A549 (cell line): ENCODE measurements around the gene AIG1. TPM values are rescaled to one million over a fixed set of nuclear protein-coding genes. Genes with fewer than 3 reads are reported as not detected.
A peak's percentile ranks its signal among the peaks of the same experiment; 100 is the strongest.

Experiments
- ATAC-seq, 2 experiments: fragments of 200-7000 bp in 1 of 2; fragments of >200 bp in 1 of 2; cut with Nextera tagmentation in 1 of 2; cut with Tn5 transposase in 1 of 2; 3 replicates each; pipeline versions ENCODE4 v1.8.0 to v1.9.1; 2018 to 2020; ENCODE audit warnings: mild to moderate bottlenecking in 1 of 2, moderate library complexity in 1 of 2
- CTCF ChIA-PET: fragments of 300-600 bp; sonication (Branson Sonifier 250); formaldehyde crosslinking; extraction: SDS; loops from one replicate; lab custom pipeline; 2021; ENCODE audit warnings: antibody characterized with exemption, inconsistent platforms; lab: Yijun Ruan, JAX
- POLR2A ChIA-PET: fragments of 350-600 bp; formaldehyde crosslinking; extraction: SDS; loops from one replicate; lab custom pipeline; 2021; ENCODE audit warnings: antibody characterized with exemption, inconsistent platforms; lab: Yijun Ruan, JAX
- DNase-seq, 2 experiments: peaks; one replicate each; pipeline versions ENCODE4 v3.0.0 to v3.0.0-alpha.2; 2011 to 2016; ENCODE audit warnings: low read depth in 1 of 2, low spot score in 1 of 2
- FAIRE-seq: peaks from 2 replicates; lab custom pipeline; 2011; peaks lifted over from hg19 to GRCh38; lab: Jason Lieb, UNC
- H3K27ac ChIP-seq, 2 experiments: fragments of >200 bp; sonication (Bioruptor Twin); formaldehyde crosslinking; 3 replicates each; pipeline ENCODE4 v1.5.1; 2016 to 2017
- H3K4me1 ChIP-seq: fragments of >200 bp; sonication (Bioruptor Twin); formaldehyde crosslinking; 3 replicates; pipeline ENCODE4 v1.6.1; 2016
- H3K4me2 ChIP-seq: fragments of >200 bp; sonication (Bioruptor Twin); formaldehyde crosslinking; 3 replicates; pipeline ENCODE4 v1.6.1; 2016
- H3K4me3 ChIP-seq: fragments of >200 bp; sonication (Bioruptor Twin); formaldehyde crosslinking; 3 replicates; pipeline ENCODE4 v1.5.1; 2016
- H3K9me3 ChIP-seq: fragments of >200 bp; sonication (Bioruptor Twin); formaldehyde crosslinking; 3 replicates; pipeline ENCODE4 v1.6.1; 2016
- CBX8 ChIP-seq: fragments of 200-600 bp; sonication (generic); IDR thresholded peaks from 2 replicates; pipeline ENCODE4 v1.6.1; 2016
- E2F6 ChIP-seq: IDR thresholded peaks from 2 replicates; pipeline ENCODE4 v1.6.1; 2012; ENCODE audit warnings: low read depth, borderline replicate concordance
- EHF ChIP-seq: fragments of 250-450 bp; sonication (Bioruptor Pico); IDR thresholded peaks from 2 replicates; pipeline ENCODE4 v1.5.0; 2020; ENCODE audit warnings: mild to moderate bottlenecking
- EP300 ChIP-seq, 2 experiments: fragments of >200 bp; sonication (Bioruptor Twin); formaldehyde crosslinking; IDR thresholded peaks; 2 replicates in 1 of 2; 3 replicates in 1 of 2; pipeline ENCODE4 v1.6.1; 2016 to 2017
- ESRRA ChIP-seq: fragments of 150-350 bp; IDR thresholded peaks from 2 replicates; pipeline ENCODE4 v1.6.1; 2014; ENCODE audit warnings: mild to moderate bottlenecking, low read length, borderline replicate concordance
- FOSL2 ChIP-seq, 2 experiments: fragments of 450-650 bp in 1 of 2; fragments of >200 bp in 1 of 2; sonication (Bioruptor Twin) in 1 of 2; formaldehyde crosslinking; IDR thresholded peaks; 2 replicates each; pipeline versions ENCODE4 v1.5.0 to v1.6.1; 2016 to 2020; ENCODE audit warnings: mild to moderate bottlenecking in 1 of 2, moderate library complexity in 1 of 2
- JUN ChIP-seq, 2 experiments: fragments of >200 bp; sonication (Bioruptor Twin); formaldehyde crosslinking; IDR thresholded peaks; 2 replicates in 1 of 2; 3 replicates in 1 of 2; pipeline ENCODE4 v1.6.1; 2016 to 2017
- MAFK ChIP-seq: fragments of 450-650 bp; IDR thresholded peaks from 2 replicates; pipeline ENCODE4 v1.6.1; 2014; ENCODE audit not compliant: partially characterized antibody
- NFE2L2 ChIP-seq: fragments of 150-350 bp; conservative IDR thresholded peaks from 2 replicates; pipeline ENCODE4 v1.6.1; 2014; ENCODE audit warnings: low read length
- POLR2A ChIP-seq: IDR thresholded peaks from 2 replicates; pipeline ENCODE4 v1.6.1; 2012; ENCODE audit warnings: mild to moderate bottlenecking, low read length
- POLR2AphosphoS2 ChIP-seq: conservative IDR thresholded peaks from 2 replicates; pipeline ENCODE4 v1.6.1; 2012; ENCODE audit warnings: low read length, improper control_type of control experiment, inconsistent platforms
- RARB ChIP-seq: fragments of 250-450 bp; sonication (Bioruptor Pico); IDR thresholded peaks from 2 replicates; pipeline ENCODE4 v1.8.0; 2021; ENCODE audit warnings: mild to moderate bottlenecking, moderate library complexity
- SREBF2 ChIP-seq: fragments of 450-650 bp; IDR thresholded peaks from 2 replicates; pipeline ENCODE4 v1.6.1; 2014; ENCODE audit warnings: mild to moderate bottlenecking, moderate library complexity
- WGBS: methylation state at CpG from one replicate; pipeline ENCODE4 v1.1.6; 2017; ENCODE audit errors: missing lambda C conversion rate; 5-methylcytosine and 5-hydroxymethylcytosine counted together
- polyA plus RNA-seq, 4 experiments: library from polyadenylated mRNA; depleted of rRNA in 3 of 4; stranded (reverse); fragments of >200 nt; fragmentation: RNase III in 1 of 4; extraction: RNeasy Plus Mini Kit Qiagen cat#74134 plus additional on column Dnase treatment in 1 of 4; gene quantifications; 2 replicates in 3 of 4; 3 replicates in 1 of 4; pipeline ENCODE4 v1.2.3, GENCODE V29; 2011 to 2017
- TF ChIP-seq, protein P1 (sequence below): fragments of >200 bp; sonication (Bioruptor Twin); formaldehyde crosslinking; IDR thresholded peaks from 3 replicates; pipeline ENCODE4 v1.5.1; 2016
- TF ChIP-seq, protein P2 (sequence below): IDR thresholded peaks from 2 replicates; pipeline ENCODE4 v1.6.1; 2012

The AIG1 gene
- polyA plus RNA-seq, 2 of the 4 experiments (the other 2 are of a cell fraction): 29.5 to 38.3 TPM

DNA sequence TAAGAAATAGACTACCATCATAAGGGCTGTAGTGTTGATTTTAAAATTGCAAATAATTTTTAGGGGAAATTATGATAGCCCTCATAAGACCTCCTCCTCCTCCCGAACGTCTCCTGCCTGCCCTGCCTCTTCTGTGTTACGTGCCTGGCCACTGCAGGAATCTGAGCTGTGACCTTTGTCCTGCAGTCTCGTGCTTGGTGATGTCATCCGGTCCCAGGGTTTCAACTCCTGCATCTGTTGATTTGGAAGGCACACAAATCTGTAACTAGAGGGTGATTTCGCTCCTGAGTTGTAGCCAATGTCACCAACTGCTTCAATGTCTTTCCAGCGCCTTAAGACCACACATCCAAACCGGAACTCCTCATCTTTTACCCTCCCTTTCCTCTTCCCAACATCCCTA, 163.2 kb downstream of the AIG1 start:
- Histone ChIP-seq H3K4me3 (no peak overlapping the region), H3K27ac (no peak overlapping the region), H3K4me1 (peaks cover 7% of the 10 kb centered on the region; the same call in 1 of the 3 replicates), H3K9me3 (no peaks in the 10 kb centered on the region), H3K4me2 (0 out of 3 replicates have a peak overlapping the region, but pooled peaks have one; percentile 27)
- 68% methylated on average over 8 of the region's 8 CpGs for WGBS
- no peak for ATAC-seq
- FAIRE-seq: no peak
- peak in 1 of 2 experiments; percentile 14 for DNase-seq
- ChIA-PET CTCF (no interaction called here), POLR2A (no interaction called here)
- TF ChIP-seq MAFK (no peak), RARB (CRISPR knock-in tag) (no peak), NFE2L2 (no peak), POLR2AphosphoS2 (no peak), POLR2A (no peak), CBX8 (no peak), SREBF2 (no peak), ESRRA (no peak), FOSL2 (IDR thresholded peaks at IDR 0.05) (no peak), FOSL2 (CRISPR knock-in tag; IDR thresholded peaks at IDR 0.05) (no peak), JUN (IDR thresholded peaks at IDR 0.05) (no peak), EHF (CRISPR knock-in tag) (no peak)
- TF ChIP-seq, protein P1, sequence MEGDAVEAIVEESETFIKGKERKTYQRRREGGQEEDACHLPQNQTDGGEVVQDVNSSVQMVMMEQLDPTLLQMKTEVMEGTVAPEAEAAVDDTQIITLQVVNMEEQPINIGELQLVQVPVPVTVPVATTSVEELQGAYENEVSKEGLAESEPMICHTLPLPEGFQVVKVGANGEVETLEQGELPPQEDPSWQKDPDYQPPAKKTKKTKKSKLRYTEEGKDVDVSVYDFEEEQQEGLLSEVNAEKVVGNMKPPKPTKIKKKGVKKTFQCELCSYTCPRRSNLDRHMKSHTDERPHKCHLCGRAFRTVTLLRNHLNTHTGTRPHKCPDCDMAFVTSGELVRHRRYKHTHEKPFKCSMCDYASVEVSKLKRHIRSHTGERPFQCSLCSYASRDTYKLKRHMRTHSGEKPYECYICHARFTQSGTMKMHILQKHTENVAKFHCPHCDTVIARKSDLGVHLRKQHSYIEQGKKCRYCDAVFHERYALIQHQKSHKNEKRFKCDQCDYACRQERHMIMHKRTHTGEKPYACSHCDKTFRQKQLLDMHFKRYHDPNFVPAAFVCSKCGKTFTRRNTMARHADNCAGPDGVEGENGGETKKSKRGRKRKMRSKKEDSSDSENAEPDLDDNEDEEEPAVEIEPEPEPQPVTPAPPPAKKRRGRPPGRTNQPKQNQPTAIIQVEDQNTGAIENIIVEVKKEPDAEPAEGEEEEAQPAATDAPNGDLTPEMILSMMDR: no peak

GRCh38 chr6:143224516-143224915, 163.8 kb downstream of the AIG1 start:
- Histone ChIP-seq H3K4me1 (peaks cover 7% of the 10 kb centered on the region; the same call in 1 of the 3 replicates), H3K4me3 (no peak overlapping the region), H3K4me2 (no peak overlapping the region), H3K27ac (no peak overlapping the region), H3K9me3 (no peaks in the 10 kb centered on the region)
- no peak for DNase-seq
- CTCF ChIA-PET: no interaction called here
- POLR2A ChIA-PET: no interaction called here
- WGBS: 86% methylated on average over 3 of the region's 3 CpGs
- no peak for ATAC-seq
- FAIRE-seq: no peak
- no peak for TF ChIP-seq EP300 (IDR thresholded peaks at IDR 0.05)

GRCh38 chr6:143225929-143226328, 165.2 kb downstream of the AIG1 start:
- POLR2A ChIA-PET: no interaction called here

DNA sequence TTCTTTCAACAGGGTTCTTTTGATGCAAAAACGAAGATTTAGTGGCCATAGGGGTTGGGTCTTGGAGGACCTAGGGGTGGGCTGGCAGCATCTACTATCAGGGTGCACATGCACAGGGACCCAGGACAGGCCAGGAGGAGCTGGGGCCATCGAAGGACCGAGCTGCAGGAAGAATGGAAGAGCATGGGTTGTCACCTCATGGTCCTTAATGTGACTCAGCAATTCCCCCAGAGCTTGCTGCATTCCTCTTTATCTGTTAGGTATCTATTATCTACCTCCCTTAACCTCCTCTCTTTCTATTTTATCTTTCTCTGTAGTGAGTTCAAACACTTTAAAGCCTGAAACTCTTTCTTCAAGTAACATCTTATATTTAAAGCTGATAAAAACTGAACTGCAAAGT, 167.0 kb downstream of the AIG1 start:
- CTCF ChIA-PET: no interaction called here
- POLR2A ChIA-PET: no interaction called here
- whole genome bisulfite sequencing: 67% methylated on average over 3 of the region's 3 CpGs
- Histone ChIP-seq H3K27ac (peak overlapping the region in 1 of 2 experiments; percentile 18; a peak in 1 of 6 replicates), H3K9me3 (no peaks in the 10 kb centered on the region), H3K4me2 (no peak overlapping the region), H3K4me1 (peaks cover 7% of the 10 kb centered on the region; the same call in 1 of the 3 replicates), H3K4me3 (no peak overlapping the region)
- ATAC-seq (no peak), DNase-seq (no peak), FAIRE-seq (no peak)
- TF ChIP-seq E2F6 (no peak), ESRRA (no peak), POLR2A (no peak)

More at GRCh38 chr6:143225929-143226328, 165.2 kb downstream of the AIG1 start:
- H3K27ac ChIP-seq: no peak overlapping the region
- 91% methylated on average over 2 of the region's 2 CpGs for WGBS
- no peak for FAIRE-seq
- TF ChIP-seq, protein P2, sequence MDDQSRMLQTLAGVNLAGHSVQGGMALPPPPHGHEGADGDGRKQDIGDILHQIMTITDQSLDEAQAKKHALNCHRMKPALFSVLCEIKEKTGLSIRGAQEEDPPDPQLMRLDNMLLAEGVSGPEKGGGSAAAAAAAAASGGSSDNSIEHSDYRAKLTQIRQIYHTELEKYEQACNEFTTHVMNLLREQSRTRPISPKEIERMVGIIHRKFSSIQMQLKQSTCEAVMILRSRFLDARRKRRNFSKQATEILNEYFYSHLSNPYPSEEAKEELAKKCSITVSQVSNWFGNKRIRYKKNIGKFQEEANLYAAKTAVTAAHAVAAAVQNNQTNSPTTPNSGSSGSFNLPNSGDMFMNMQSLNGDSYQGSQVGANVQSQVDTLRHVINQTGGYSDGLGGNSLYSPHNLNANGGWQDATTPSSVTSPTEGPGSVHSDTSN: no peak
- TF ChIP-seq, all 56 proteins: peak for 0
- CTCF ChIA-PET: no interaction called here
- H3K4me3 ChIP-seq: no peak overlapping the region
- ATAC-seq: no peak
- no peak for DNase-seq
- H3K4me1 ChIP-seq: peaks cover 7% of the 10 kb centered on the region; the same call in 1 of the 3 replicates
- H3K4me2 ChIP-seq: no peak overlapping the region
- no peaks in the 10 kb centered on the region for H3K9me3 ChIP-seq
